H1 (cell line): Measurements from ENCODE around the gene NSUN6.
"Not testable (repeated sequence)": the region's sequence is repeated elsewhere in the genome, so short reads cannot be mapped to it uniquely, and the experiment has no call there.

Experiments
- ATF2 ChIP-seq: IDR thresholded peaks from 2 replicates; pipeline ENCODE4 v1.6.1; 2012; ENCODE audit warnings: low read length, inconsistent platforms
- CBX5 ChIP-seq: fragments of 300-800, 300-1000 bp; sonication (generic); IDR thresholded peaks from 2 replicates; pipeline ENCODE4 v1.7.1; 2016; ENCODE audit warnings: antibody characterized with exemption, low read length, low read depth
- CEBPB ChIP-seq: IDR thresholded peaks from 2 replicates; pipeline ENCODE4 v1.6.1; 2012; ENCODE audit warnings: low read depth, low read length
- CREB1 ChIP-seq: IDR thresholded peaks from 2 replicates; pipeline ENCODE4 v1.6.1; 2012; ENCODE audit warnings: inconsistent platforms
- CTCF ChIP-seq, 3 experiments: IDR thresholded peaks; 1 replicate in 2 of 3; 2 replicates in 1 of 3; pipeline versions ENCODE4 v1.5.1 to v1.6.1; 2011; ENCODE audit warnings: low read length in 3 of 3, mild to moderate bottlenecking in 3 of 3, inconsistent platforms in 2 of 3, low read depth in 1 of 3, moderate library complexity in 1 of 3; ENCODE audit not compliant: insufficient read depth in 1 of 3; ENCODE audit errors: control extremely low read depth in 1 of 3
- E2F6 ChIP-seq: IDR thresholded peaks from 2 replicates; pipeline ENCODE4 v1.6.1; 2012; ENCODE audit warnings: inconsistent platforms
- EP300 ChIP-seq, 2 experiments: IDR thresholded peaks; 1 replicate in 1 of 2; 2 replicates in 1 of 2; pipeline ENCODE4 v1.6.1; 2011 to 2012; ENCODE audit warnings: low read depth in 2 of 2, low read length in 2 of 2, mild to moderate bottlenecking in 2 of 2, borderline replicate concordance in 1 of 2, inconsistent platforms in 1 of 2, moderate library complexity in 1 of 2
- POLR2A ChIP-seq, 2 experiments: IDR thresholded peaks; 1 replicate in 1 of 2; 2 replicates in 1 of 2; pipeline ENCODE4 v1.6.1; 2011; ENCODE audit warnings: low read depth in 2 of 2, low read length in 2 of 2, mild to moderate bottlenecking in 2 of 2; ENCODE audit errors: control extremely low read depth in 1 of 2
- POLR2AphosphoS5 ChIP-seq: IDR thresholded peaks from 2 replicates; pipeline ENCODE4 v1.6.1; 2011; ENCODE audit warnings: low read depth, low read length
- RXRA ChIP-seq: IDR thresholded peaks from 2 replicates; pipeline ENCODE4 v1.6.1; 2011; ENCODE audit warnings: low read depth, mild to moderate bottlenecking, low read length, moderate library complexity; ENCODE audit not compliant: insufficient read depth
- TAF1 ChIP-seq: IDR thresholded peaks from 2 replicates; pipeline ENCODE4 v1.6.1; 2011; ENCODE audit warnings: mild to moderate bottlenecking, low read depth, low read length
- USF2 ChIP-seq: IDR thresholded peaks from 2 replicates; pipeline ENCODE4 v1.6.1; 2011; ENCODE audit warnings: low read length, improper control_type of control experiment
- YY1 ChIP-seq: IDR thresholded peaks from 2 replicates; pipeline ENCODE4 v1.6.1; 2011; ENCODE audit warnings: low read depth, mild to moderate bottlenecking, low read length
- ZNF274 ChIP-seq: IDR thresholded peaks from 2 replicates; pipeline ENCODE4 v1.7.0; 2012; ENCODE audit warnings: low read length, borderline replicate concordance; ENCODE audit errors: extremely low read depth

- not testable (repeated sequence) for TF ChIP-seq E2F6; TAF1; POLR2AphosphoS5; CREB1; CTCF (IDR thresholded peaks at IDR 0.05; ENCODE audit: control extremely low read depth in 1 of 3, insufficient read depth in 1 of 3, low read depth in 1 of 3, low read length in 3 of 3); RXRA; CBX5; EP300 (IDR thresholded peaks at IDR 0.05; ENCODE audit: borderline replicate concordance in 1 of 2, low read depth in 2 of 2, low read length in 2 of 2); ATF2; CEBPB; POLR2A (IDR thresholded peaks at IDR 0.05; ENCODE audit: control extremely low read depth in 1 of 2, low read depth in 2 of 2, low read length in 2 of 2); USF2; ZNF274; YY1
Observed at GRCh38 chr10:18637400-18637799, 14.0 kb downstream of the NSUN6 start.
